Activated T-cell treated with anti-CD3 and anti-CD28 coated beads, Interleukin-2, amount 50 U/mL, for 72 hours (primary cell): Measurements from ENCODE around the gene CDH12. TPM values are rescaled to one million over a fixed set of nuclear protein-coding genes. Genes with fewer than 3 reads are reported as not detected.
"Not testable (repeated sequence)": the region's sequence is repeated elsewhere in the genome, so short reads cannot be mapped to it uniquely, and the experiment has no call there.

Source experiments
- ATAC-seq, 2 donors: fragments of 150-1000 bp; cut with Tn5 transposase; replicated peaks in 1 of 2; 2 replicates each; pipeline ENCODE4 v1.10.0; 2021; ENCODE audit warnings: moderate library complexity in 2 of 2, mild to moderate bottlenecking in 1 of 2
- DNase-seq, 2 donors: peaks; one replicate each; pipeline ENCODE4 v3.0.0; 2021 to 2022; ENCODE audit warnings: mixed read lengths in 1 of 2
- H3K27ac Mint-ChIP-seq: one replicate; pipeline ENCODE4 v1.8.0; 2022; ENCODE audit warnings: mild to moderate bottlenecking, moderate library complexity, mixed read lengths
- H3K27me3 Mint-ChIP-seq: one replicate; pipeline ENCODE4 v1.8.0; 2022; ENCODE audit warnings: low read depth, mixed read lengths
- H3K36me3 Mint-ChIP-seq, 2 donors: one replicate each; pipeline ENCODE4 v1.8.0; 2022; ENCODE audit warnings: mixed read lengths in 2 of 2, mild to moderate bottlenecking in 1 of 2; ENCODE audit not compliant: insufficient read depth in 2 of 2
- H3K4me1 Mint-ChIP-seq: one replicate; pipeline ENCODE4 v1.8.0; 2022; ENCODE audit warnings: low read depth, mixed read lengths
- H3K4me3 Mint-ChIP-seq, 2 donors: one replicate each; pipeline ENCODE4 v1.8.0; 2022; ENCODE audit warnings: mild to moderate bottlenecking in 2 of 2, mixed read lengths in 2 of 2, moderate library complexity in 2 of 2
- H3K9me3 Mint-ChIP-seq, 2 donors: one replicate each; pipeline ENCODE4 v1.8.0; 2022; ENCODE audit warnings: mixed read lengths in 2 of 2
- total RNA-seq, 2 donors: library from RNA; stranded (reverse); gene quantifications; one replicate each; pipeline ENCODE4 v1.2.3, GENCODE V29; 2022

Gene CDH12
- total RNA-seq, 2 donors from 2014 or later = not detected

DNA sequence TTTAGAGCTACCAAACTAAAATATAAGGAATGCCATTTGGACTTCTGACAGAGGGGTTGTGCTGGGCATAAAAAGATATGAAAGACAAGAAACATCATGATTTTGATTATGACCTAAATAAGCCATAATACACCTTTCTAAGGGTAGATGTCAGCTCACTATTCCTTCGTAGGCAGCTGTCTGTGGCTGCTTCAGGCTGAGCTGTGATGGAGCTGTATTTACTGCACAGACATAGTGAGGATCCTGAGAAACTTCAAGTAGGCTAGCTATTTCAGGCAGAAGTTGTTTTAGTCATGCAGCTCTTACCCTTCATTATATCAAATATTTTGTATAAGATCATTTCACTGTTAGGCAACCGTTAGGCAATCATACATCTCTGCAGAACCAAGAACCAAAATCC is 511.7 kb downstream of the CDH12 start:
- peaks cover 6 to 8% of the 10 kb centered on the region in 2 donors for H3K9me3 Mint-ChIP-seq
- ATAC-seq = no peak
- H3K27ac Mint-ChIP-seq = no peak overlapping the region
- no peaks in the 10 kb centered on the region for H3K4me1 Mint-ChIP-seq
- H3K27me3 Mint-ChIP-seq = no peaks in the 10 kb centered on the region
- DNase-seq = no peak
- no peak overlapping the region for H3K4me3 Mint-ChIP-seq
- peaks cover 1% of the 10 kb centered on the region in 2 donors for H3K36me3 Mint-ChIP-seq

DNA sequence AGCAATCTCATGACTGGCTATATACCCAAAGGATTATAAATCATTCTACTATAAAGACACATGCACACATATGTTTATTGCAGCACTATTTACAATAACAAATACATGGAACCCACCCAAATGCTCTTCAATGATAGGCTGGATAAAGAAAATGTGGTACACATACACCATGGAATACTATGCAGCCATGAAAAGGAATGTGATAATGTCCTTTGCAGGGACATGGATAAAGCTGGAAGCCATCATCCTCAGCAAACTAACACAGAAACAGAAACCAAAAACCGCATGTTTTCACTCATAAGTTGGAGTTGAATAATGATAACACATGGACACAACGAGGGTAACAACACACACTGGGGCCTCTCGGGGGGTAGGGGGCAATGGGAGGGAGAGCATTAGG is 520.2 kb downstream of the CDH12 start:
- H3K4me1 Mint-ChIP-seq, DNase-seq, ATAC-seq, H3K27ac Mint-ChIP-seq, H3K27me3 Mint-ChIP-seq, H3K36me3 Mint-ChIP-seq, H3K4me3 Mint-ChIP-seq, H3K9me3 Mint-ChIP-seq: not testable (repeated sequence)

DNA sequence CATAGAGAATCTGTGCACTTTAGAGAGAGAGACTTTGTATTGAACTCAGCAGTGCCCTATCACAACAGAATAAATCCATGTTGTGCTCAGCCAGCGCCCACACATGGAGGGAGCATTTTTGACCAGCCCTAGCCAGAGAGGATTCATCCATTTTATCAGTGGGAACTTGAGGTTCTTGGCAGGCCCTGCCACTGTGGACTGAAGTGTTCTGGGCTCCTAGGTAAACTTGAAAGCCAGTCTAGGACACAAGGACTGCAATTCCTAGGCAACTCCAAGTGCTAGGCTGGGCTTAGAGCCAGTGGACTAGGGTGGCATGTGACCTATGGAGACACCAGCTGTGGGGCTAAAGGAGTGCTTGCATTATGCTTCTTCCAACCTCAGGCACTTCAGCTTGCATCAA is 523.5 kb downstream of the CDH12 start:
- no peak overlapping the region for H3K4me3 Mint-ChIP-seq
- peaks cover 0 to 3% of the 10 kb centered on the region in 2 donors for H3K9me3 Mint-ChIP-seq
- no peak for ATAC-seq
- no peaks in the 10 kb centered on the region for H3K27me3 Mint-ChIP-seq
- no peak for DNase-seq
- peaks cover 0 to 2% of the 10 kb centered on the region in 2 donors for H3K36me3 Mint-ChIP-seq
- H3K4me1 Mint-ChIP-seq = no peaks in the 10 kb centered on the region
- H3K27ac Mint-ChIP-seq = no peak overlapping the region

DNA sequence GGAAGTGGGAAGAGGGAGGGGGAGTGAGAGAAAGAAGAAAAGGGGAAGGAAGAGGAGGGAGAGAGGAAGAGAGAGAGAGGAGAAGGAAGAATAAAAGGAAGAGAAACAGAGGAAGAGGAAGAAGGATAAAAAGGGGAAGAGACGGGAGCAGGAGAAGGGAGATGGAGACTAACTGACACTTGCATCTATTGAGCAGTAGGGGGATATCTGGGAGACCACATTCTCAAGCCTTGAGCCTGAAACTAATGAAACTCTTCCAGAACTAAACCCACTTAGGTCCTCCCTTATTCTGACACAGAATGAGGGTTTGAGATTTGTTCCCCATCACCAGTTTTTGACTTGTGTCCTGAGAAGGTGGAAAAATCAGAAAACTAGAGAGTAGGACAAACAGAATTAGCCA is 533.3 kb downstream of the CDH12 start:
- Mint-ChIP-seq H3K4me1 (no peaks in the 10 kb centered on the region), H3K36me3 (no peaks in the 10 kb centered on the region), H3K27me3 (no peaks in the 10 kb centered on the region)

DNA sequence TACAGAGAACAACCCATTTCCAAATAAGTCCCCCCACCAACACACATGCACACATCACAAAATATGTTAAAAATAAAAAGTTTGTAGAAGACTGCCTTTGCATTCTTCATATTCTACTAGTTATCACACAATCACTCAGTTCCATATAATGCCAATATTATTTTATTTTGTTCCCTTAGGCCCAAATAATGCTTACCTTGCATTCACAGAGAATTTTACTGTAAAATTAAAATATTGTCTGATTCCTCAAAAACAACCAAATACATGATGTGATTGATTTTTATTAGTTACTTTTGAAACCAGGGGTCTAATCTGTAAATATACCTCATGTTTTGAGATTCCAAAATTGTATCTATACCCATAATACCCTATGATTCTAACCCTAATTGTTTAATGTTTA is 536.9 kb downstream of the CDH12 start:
- peaks cover 0 to 2% of the 10 kb centered on the region in 2 donors for H3K36me3 Mint-ChIP-seq
- DNase-seq (no peak), ATAC-seq (no peak)
- H3K4me1 Mint-ChIP-seq = no peaks in the 10 kb centered on the region
- no peaks in the 10 kb centered on the region for H3K27me3 Mint-ChIP-seq
- H3K9me3 Mint-ChIP-seq = peaks cover 1 to 9% of the 10 kb centered on the region in 2 donors
- H3K4me3 Mint-ChIP-seq = no peak overlapping the region
- no peak overlapping the region for H3K27ac Mint-ChIP-seq

More for the DNA sequence above, 533.3 kb downstream of the CDH12 start:
- Mint-ChIP-seq H3K9me3 (peaks cover 0 to 4% of the 10 kb centered on the region in 2 donors), H3K27ac (no peak overlapping the region), H3K4me3 (no peak overlapping the region)
- no peak for ATAC-seq
- DNase-seq = no peak

DNA sequence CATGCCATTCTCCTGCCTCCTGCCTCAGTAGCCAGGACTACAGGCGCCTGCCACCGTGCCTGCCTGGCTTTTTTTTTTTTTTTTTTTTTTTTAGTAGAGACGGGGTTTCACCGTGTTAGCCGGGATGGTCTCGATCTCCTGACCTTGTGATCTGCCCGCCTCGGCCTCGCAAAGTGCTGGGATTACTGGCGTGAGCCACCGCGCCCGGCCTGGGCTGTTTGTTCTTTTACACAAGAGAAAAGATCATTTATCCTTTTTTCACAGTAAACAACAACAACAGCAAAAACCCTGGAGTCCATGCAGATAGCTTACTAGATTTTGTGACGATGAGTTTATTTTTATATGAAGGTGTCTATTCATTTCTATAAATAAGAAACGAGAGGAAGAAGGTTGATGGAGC is 538.1 kb downstream of the CDH12 start:
- H3K27ac Mint-ChIP-seq, H3K27me3 Mint-ChIP-seq, DNase-seq, H3K4me1 Mint-ChIP-seq, H3K36me3 Mint-ChIP-seq, ATAC-seq, H3K4me3 Mint-ChIP-seq: not testable (repeated sequence)
- peaks cover 1 to 10% of the 10 kb centered on the region in 2 donors for H3K9me3 Mint-ChIP-seq

DNA sequence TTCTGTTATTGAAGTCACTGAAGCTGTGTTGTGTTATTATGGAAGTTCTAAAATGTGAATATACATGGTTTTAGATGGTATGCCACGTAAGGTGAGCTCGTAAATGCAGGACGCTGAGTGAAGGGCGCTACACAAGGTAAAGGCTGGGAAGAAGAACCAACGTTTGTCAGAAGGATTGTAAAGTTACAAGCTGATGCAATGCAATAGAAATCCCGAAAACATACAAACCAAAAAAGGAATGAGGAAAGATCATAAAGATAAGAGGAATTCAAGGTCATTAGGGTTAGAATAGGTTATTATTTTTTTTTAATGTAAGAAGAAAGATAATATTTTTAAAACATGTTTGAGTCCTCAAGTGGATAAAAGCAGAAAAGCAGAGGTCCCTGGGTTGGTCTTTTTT is 538.6 kb downstream of the CDH12 start:
- Mint-ChIP-seq H3K36me3 (peaks cover 0 to 2% of the 10 kb centered on the region in 2 donors), H3K27me3 (no peaks in the 10 kb centered on the region), H3K4me3 (no peak overlapping the region), H3K27ac (no peak overlapping the region), H3K4me1 (no peaks in the 10 kb centered on the region), H3K9me3 (peaks cover 1 to 10% of the 10 kb centered on the region in 2 donors)
- no peak for DNase-seq
- ATAC-seq = no peak

DNA sequence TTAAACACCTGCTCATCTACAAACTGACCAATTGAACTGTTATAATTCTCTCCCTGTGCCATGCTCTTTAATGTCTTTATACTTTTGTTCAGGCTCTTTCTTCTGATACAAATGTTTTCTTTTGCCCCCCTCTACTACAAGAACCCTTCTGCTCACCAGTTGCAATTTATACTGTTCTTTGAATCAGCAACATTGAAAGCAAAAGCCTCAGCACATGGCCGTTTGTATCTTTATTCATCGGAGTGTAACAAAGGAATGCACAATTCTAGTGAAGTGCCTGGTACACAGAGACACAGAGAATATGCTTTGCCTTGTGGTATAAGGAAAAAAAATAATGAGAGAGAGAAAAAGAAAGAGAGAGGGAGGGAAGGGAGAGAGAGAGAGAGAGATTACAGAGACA is 547.1 kb downstream of the CDH12 start:
- Mint-ChIP-seq H3K36me3 (no peaks in the 10 kb centered on the region), H3K27me3 (no peaks in the 10 kb centered on the region), H3K4me3 (no peak overlapping the region), H3K27ac (no peak overlapping the region), H3K9me3 (peaks cover 0 to 11% of the 10 kb centered on the region in 2 donors), H3K4me1 (no peaks in the 10 kb centered on the region)
- DNase-seq = no peak
- no peak for ATAC-seq

DNA sequence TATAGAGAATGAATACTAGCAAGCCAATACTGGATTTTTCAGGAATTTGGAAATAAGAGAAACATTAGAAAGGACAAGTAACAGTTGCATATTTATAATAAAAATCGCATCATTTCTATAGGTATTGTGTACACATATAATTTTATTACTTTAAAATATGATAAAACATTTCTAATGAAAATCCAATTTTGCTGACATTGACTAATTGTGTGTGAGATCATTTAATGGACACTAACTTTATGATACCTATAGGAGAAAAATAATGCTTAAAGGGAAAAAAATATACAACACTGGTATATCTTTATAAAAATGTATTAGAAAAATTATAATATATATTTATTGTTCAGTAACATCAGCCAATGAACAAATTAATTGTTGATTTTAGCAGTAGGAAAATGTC is 557.3 kb downstream of the CDH12 start:
- no peaks in the 10 kb centered on the region for H3K27me3 Mint-ChIP-seq
- no peak overlapping the region for H3K27ac Mint-ChIP-seq

DNA sequence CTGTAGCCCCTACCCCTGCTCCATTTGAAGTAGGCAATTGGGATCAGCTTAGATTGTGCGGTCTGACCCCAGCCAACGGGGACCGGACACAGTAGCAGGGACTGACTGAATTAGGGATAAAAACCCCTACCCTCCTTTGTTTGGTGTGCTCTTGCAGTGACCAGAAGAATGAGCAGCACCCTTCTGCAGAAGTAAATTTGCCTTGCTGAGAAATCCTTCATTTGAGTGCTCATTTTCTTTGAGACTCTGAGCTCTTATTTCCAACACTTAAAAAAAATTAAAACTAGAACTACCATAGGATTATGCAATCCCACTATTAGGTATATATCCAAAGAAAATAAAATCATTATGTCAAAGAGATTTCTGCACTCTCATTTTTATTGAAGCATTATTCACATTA is 560.0 kb downstream of the CDH12 start:
- H3K4me1 Mint-ChIP-seq = no peaks in the 10 kb centered on the region
- H3K27me3 Mint-ChIP-seq = no peaks in the 10 kb centered on the region
- DNase-seq (no peak), ATAC-seq (no peak)
- no peak overlapping the region for H3K27ac Mint-ChIP-seq
- peaks cover 6 to 7% of the 10 kb centered on the region in 2 donors for H3K36me3 Mint-ChIP-seq
- H3K4me3 Mint-ChIP-seq = no peak overlapping the region
- H3K9me3 Mint-ChIP-seq = peaks cover 12 to 14% of the 10 kb centered on the region in 2 donors

More for the DNA sequence above, 557.3 kb downstream of the CDH12 start:
- H3K9me3 Mint-ChIP-seq = peaks cover 8 to 10% of the 10 kb centered on the region in 2 donors
- DNase-seq = no peak
- no peak for ATAC-seq
- H3K4me3 Mint-ChIP-seq = no peak overlapping the region
- H3K36me3 Mint-ChIP-seq = peaks cover 4 to 6% of the 10 kb centered on the region in 2 donors
- H3K4me1 Mint-ChIP-seq = no peaks in the 10 kb centered on the region

DNA sequence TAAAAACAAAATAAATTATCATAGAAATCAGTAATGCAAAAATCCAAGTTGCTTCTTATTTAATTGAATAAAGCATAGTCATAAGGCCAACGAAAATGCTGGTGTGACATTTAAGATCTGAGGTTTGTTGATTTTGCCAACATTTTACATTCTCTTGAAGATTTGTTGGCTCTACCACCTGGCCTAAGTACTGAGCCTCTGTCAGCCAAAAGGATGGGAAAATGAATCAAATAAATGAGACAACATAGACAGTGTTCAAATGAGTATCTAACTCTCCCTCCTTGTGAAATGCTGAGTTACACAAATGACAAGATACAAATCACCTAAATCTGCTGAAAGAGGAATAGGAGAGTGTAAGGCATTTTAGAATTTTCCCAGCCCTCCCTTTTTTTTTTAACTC is 575.0 kb downstream of the CDH12 start:
- Mint-ChIP-seq H3K4me3 (no peak overlapping the region), H3K27ac (no peak overlapping the region), H3K4me1 (no peaks in the 10 kb centered on the region), H3K36me3 (no peaks in the 10 kb centered on the region), H3K27me3 (no peaks in the 10 kb centered on the region), H3K9me3 (peaks cover 6% of the 10 kb centered on the region in 2 donors)
- ATAC-seq (no peak), DNase-seq (no peak)

DNA sequence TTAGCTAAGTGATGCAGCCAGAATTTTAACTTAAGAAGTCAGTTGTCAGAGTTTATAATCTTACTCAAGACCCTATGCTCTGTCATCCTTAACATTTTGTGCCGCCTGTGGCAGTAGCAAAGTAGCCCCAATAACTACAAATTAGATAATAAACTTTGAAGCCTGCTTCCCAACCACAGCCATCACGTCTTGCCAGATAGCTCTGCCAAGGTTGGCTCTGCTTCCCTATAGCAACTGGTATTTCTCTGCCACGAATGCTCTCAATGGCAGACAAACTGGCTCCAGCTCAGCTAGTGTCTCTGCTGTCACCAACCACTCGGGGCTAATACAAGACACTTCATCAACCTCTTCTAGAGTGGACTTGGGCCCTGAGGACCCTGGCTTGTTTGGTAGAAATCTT is 576.1 kb downstream of the CDH12 start:
- H3K36me3 Mint-ChIP-seq = no peaks in the 10 kb centered on the region
- no peak for ATAC-seq
- peaks cover 6 to 8% of the 10 kb centered on the region in 2 donors for H3K9me3 Mint-ChIP-seq
- no peaks in the 10 kb centered on the region for H3K4me1 Mint-ChIP-seq
- H3K27me3 Mint-ChIP-seq = no peaks in the 10 kb centered on the region
- DNase-seq = no peak
- H3K4me3 Mint-ChIP-seq = no peak overlapping the region
- H3K27ac Mint-ChIP-seq = no peak overlapping the region

DNA sequence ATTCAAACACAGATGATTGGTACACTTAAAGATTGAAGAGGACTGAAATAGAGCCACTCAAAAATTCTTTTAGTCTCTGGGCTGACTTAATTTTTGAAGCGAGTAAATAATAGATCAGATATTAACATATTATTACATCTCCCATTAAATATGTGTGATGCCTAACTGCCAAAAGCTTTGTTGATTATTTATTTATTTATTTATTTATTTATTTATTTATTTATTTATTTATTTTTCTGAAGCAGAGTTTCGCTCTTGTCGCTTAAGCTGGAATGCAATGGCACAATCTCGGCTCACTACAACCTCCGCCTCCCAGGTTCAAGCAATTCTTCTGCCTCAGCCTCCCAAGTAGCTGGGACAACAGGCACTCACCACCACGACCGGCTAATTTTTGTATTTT is 587.3 kb downstream of the CDH12 start:
- H3K4me1 Mint-ChIP-seq, H3K36me3 Mint-ChIP-seq, H3K27me3 Mint-ChIP-seq, H3K9me3 Mint-ChIP-seq, H3K4me3 Mint-ChIP-seq, DNase-seq, H3K27ac Mint-ChIP-seq, ATAC-seq: not testable (repeated sequence)

DNA sequence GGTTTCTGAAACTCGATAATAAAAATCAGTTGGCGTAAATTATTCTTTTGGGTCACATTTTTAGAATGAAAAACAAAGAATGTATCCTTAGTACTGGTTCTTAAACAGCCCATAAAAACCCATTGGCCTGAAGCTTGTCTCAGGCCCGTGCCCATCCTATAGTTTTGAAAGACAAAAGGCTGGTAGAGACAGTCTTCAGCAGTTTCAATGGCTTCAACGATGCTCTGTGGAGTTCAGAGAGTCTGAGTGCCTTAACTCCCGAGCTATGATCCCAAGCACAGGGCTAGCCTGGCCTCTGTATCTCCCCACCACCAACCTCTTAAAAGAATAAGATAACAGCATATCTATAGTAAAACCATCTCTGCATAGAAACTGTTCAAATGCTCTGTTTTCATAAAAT is 595.0 kb downstream of the CDH12 start:
- ATAC-seq = no peak
- peaks cover 0 to 1% of the 10 kb centered on the region in 2 donors for H3K36me3 Mint-ChIP-seq
- H3K9me3 Mint-ChIP-seq = peaks cover 2 to 6% of the 10 kb centered on the region in 2 donors
- DNase-seq = no peak
- no peak overlapping the region for H3K4me3 Mint-ChIP-seq
- H3K27ac Mint-ChIP-seq = no peak overlapping the region
- H3K27me3 Mint-ChIP-seq = no peaks in the 10 kb centered on the region
- no peaks in the 10 kb centered on the region for H3K4me1 Mint-ChIP-seq
